GM10266 (cell line): ENCODE data around the gene PNPLA5.

Source experiments
- DNase-seq: peaks from one replicate; pipeline ENCODE4 v3.0.0; 2012; ENCODE audit errors: extremely low spot score
- CTCF ChIP-seq: IDR thresholded peaks from 2 replicates; pipeline ENCODE4 v1.5.1; 2012; ENCODE audit warnings: mild to moderate bottlenecking, low read depth; ENCODE audit not compliant: control insufficient read depth, insufficient read depth; ENCODE audit errors: missing control alignments

The PNPLA5 gene

GRCh38 chr22:43837666-43838065 lies 54.1 kb downstream of the PNPLA5 start:
- DNase-seq = no peak
- no peak for TF ChIP-seq CTCF

GRCh38 chr22:43835736-43836135 lies 56.1 kb downstream of the PNPLA5 start:
- no peak for DNase-seq
- no peak for TF ChIP-seq CTCF

GRCh38 chr22:43835166-43835565 lies 56.6 kb downstream of the PNPLA5 start:
- DNase-seq = no peak

GRCh38 chr22:43833286-43834240 lies 58.2 kb downstream of the PNPLA5 start:
- no peak for TF ChIP-seq CTCF
- DNase-seq = no peak

More at GRCh38 chr22:43835166-43835565, 56.6 kb downstream of the PNPLA5 start:
- TF ChIP-seq CTCF = no peak

- no peak for TF ChIP-seq CTCF
- no peak for DNase-seq
Observed at GRCh38 chr22:43832393-43833265, 59.2 kb downstream of the PNPLA5 start.

- no peak for TF ChIP-seq CTCF
- DNase-seq = no peak
Observed at GRCh38 chr22:43831561-43832392, 60.0 kb downstream of the PNPLA5 start.
